Type B pancreatic cell (in vitro differentiated cells): Measurements from ENCODE around the gene RNF111. TPM values are rescaled to one million over a fixed set of nuclear protein-coding genes. Genes with fewer than 3 reads are reported as not detected.

Source experiments
- DNase-seq: peaks from one replicate; pipeline ENCODE4 v3.0.0; 2021; ENCODE audit warnings: mixed read lengths; ENCODE audit not compliant: unreplicated experiment; ENCODE audit errors: extremely low spot score
- H3K27ac Mint-ChIP-seq: 2 replicates; pipeline ENCODE4 v1.8.0; 2021; ENCODE audit warnings: mild to moderate bottlenecking, mixed read lengths
- H3K27me3 Mint-ChIP-seq: 2 replicates; pipeline ENCODE4 v1.8.0; 2021; ENCODE audit warnings: mixed read lengths
- H3K36me3 Mint-ChIP-seq: 2 replicates; pipeline ENCODE4 v1.8.0; 2021; ENCODE audit warnings: mixed read lengths
- H3K4me1 Mint-ChIP-seq: one replicate; pipeline ENCODE4 v1.8.0; 2021; ENCODE audit warnings: mixed read lengths; ENCODE audit not compliant: unreplicated experiment
- H3K4me3 Mint-ChIP-seq: 2 replicates; pipeline ENCODE4 v1.8.0; 2021; ENCODE audit warnings: mild to moderate bottlenecking, mixed read lengths
- H3K9me3 Mint-ChIP-seq: 2 replicates; pipeline ENCODE4 v1.8.0; 2021; ENCODE audit warnings: mixed read lengths
- total RNA-seq: library from RNA; stranded (reverse); gene quantifications from 2 replicates; pipeline ENCODE4 v1.2.1, GENCODE V29; 2021; ENCODE audit warnings: low replicate concordance
- TF ChIP-seq, protein P1 (sequence below): fragments of 200-600 bp; sonication (generic); conservative IDR thresholded peaks from 2 replicates; pipeline ENCODE4 v1.5.0; 2021; ENCODE audit warnings: antibody characterized with exemption, mild to moderate bottlenecking

The RNF111 gene
- total RNA-seq, 1 donor from 2014 or later, result 31.0 TPM

- TF ChIP-seq, protein P1, sequence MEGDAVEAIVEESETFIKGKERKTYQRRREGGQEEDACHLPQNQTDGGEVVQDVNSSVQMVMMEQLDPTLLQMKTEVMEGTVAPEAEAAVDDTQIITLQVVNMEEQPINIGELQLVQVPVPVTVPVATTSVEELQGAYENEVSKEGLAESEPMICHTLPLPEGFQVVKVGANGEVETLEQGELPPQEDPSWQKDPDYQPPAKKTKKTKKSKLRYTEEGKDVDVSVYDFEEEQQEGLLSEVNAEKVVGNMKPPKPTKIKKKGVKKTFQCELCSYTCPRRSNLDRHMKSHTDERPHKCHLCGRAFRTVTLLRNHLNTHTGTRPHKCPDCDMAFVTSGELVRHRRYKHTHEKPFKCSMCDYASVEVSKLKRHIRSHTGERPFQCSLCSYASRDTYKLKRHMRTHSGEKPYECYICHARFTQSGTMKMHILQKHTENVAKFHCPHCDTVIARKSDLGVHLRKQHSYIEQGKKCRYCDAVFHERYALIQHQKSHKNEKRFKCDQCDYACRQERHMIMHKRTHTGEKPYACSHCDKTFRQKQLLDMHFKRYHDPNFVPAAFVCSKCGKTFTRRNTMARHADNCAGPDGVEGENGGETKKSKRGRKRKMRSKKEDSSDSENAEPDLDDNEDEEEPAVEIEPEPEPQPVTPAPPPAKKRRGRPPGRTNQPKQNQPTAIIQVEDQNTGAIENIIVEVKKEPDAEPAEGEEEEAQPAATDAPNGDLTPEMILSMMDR, result no peak
- Mint-ChIP-seq H3K9me3 (no peaks in the 10 kb centered on the region), H3K36me3 (no peaks in the 10 kb centered on the region), H3K4me3 (no peak overlapping the region), H3K27me3 (peaks cover 2% of the 10 kb centered on the region), H3K4me1 (no peaks in the 10 kb centered on the region), H3K27ac (no peak overlapping the region)
- DNase-seq, result no peak
Observed at GRCh38 chr15:58977887-58978286, 9.6 kb upstream of the RNF111 start.

DNA sequence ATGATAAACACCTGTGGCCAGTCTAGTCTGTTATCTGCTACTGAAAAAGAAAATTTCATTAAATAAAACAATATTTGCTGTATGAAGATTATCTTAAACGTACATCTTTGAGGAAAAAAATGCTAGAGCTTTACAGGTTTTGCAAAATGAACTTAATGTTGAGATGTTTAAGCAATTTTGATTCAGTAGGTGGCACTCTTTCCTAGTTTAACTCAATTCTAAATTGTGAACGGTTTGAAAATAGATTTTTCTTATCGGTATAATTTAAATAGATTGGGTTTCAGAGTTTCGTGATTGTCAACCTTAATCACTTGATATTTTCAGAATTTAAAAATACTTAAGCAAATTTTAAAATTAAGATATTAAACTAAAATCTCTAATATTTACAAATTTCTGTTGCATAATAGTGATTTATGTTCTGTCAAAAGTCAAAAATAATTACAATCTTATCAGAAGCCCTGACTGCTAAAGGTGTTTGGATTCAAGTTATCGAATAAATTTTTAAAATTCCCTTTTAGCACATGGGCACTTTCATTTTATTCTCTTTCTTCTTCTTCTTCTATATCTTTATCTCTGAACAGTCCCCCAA is 7.0 kb upstream of the RNF111 start:
- no peak for DNase-seq
- no peak overlapping the region for H3K27ac Mint-ChIP-seq
- TF ChIP-seq, protein P1, result peak; percentile 75
- H3K36me3 Mint-ChIP-seq, result no peaks in the 10 kb centered on the region
- H3K9me3 Mint-ChIP-seq, result no peaks in the 10 kb centered on the region
- H3K27me3 Mint-ChIP-seq, result peaks cover 23% of the 10 kb centered on the region
- H3K4me1 Mint-ChIP-seq, result no peaks in the 10 kb centered on the region
- no peak overlapping the region for H3K4me3 Mint-ChIP-seq

DNA sequence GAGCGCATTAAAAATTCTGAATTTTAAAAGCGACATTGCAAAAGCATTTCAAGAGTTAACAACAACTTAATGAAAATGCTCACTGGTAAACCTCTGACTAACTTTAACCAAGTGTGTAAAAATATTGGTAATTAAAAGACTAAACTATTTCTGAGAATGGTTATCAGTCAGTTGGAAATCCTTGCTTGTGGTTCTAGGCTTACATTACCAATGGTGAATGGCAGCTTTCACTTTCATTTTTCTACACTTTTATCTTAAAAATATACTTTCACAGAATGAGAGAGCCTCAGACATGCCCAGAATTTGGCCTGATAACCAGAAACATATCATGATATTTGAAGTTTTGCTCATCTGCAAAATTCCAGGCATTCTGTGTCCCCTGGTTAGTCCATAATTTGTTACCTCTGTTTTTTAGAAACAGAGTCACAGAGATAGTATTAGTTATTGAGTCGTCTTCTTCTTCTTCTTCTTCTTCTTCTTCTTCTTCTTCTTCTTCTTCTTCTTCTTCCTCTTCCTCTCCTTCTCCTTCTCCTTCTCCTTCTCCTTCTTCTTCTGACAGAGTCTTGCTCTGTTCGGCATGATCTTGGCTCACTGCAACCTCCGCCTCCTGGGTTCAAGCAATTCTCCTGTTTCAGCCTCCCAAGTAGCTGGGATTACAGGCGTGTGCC is 5.5 kb upstream of the RNF111 start:
- TF ChIP-seq, protein P1, result no peak
- Mint-ChIP-seq H3K27me3 (peaks cover 23% of the 10 kb centered on the region), H3K27ac (no peak overlapping the region), H3K36me3 (no peaks in the 10 kb centered on the region), H3K4me1 (no peaks in the 10 kb centered on the region), H3K9me3 (no peaks in the 10 kb centered on the region), H3K4me3 (no peak overlapping the region)
- no peak for DNase-seq

GRCh38 chr15:58983261-58983660 is 4.2 kb upstream of the RNF111 start:
- no peak overlapping the region for H3K27ac Mint-ChIP-seq
- no peak overlapping the region for H3K4me3 Mint-ChIP-seq
- DNase-seq, result no peak
- no peaks in the 10 kb centered on the region for H3K36me3 Mint-ChIP-seq
- peaks cover 23% of the 10 kb centered on the region for H3K27me3 Mint-ChIP-seq
- peaks cover 7% of the 10 kb centered on the region for H3K4me1 Mint-ChIP-seq
- no peaks in the 10 kb centered on the region for H3K9me3 Mint-ChIP-seq
- TF ChIP-seq, protein P1, result no peak

- peaks cover 23% of the 10 kb centered on the region for H3K27me3 Mint-ChIP-seq
- H3K4me1 Mint-ChIP-seq, result peaks cover 22% of the 10 kb centered on the region
- H3K4me3 Mint-ChIP-seq, result no peak overlapping the region
- no peaks in the 10 kb centered on the region for H3K9me3 Mint-ChIP-seq
- DNase-seq, result no peak
- no peaks in the 10 kb centered on the region for H3K36me3 Mint-ChIP-seq
- H3K27ac Mint-ChIP-seq, result peak overlapping the region; percentile 81
- TF ChIP-seq, protein P1, result no peak
Observed at GRCh38 chr15:58985443-58985842, 2.0 kb upstream of the RNF111 start.
